GM10248 (cell line): ENCODE data around the gene SULT1A2.

Source experiments
- CTCF ChIA-PET: fragments of 300-600 bp; sonication (Branson Sonifier 250); formaldehyde crosslinking; extraction: SDS; loops from one replicate; lab custom pipeline; 2021; ENCODE audit warnings: antibody characterized with exemption; lab: Yijun Ruan, JAX
- POLR2A ChIA-PET: fragments of 350-650 bp; sonication (Branson Sonifier 250); formaldehyde crosslinking; extraction: SDS; loops from one replicate; lab custom pipeline; 2020; ENCODE audit warnings: antibody characterized with exemption; lab: Yijun Ruan, JAX
- DNase-seq: peaks from one replicate; pipeline ENCODE4 v3.0.0; 2012; ENCODE audit errors: extremely low spot score
- CTCF ChIP-seq: IDR thresholded peaks from 2 replicates; pipeline ENCODE4 v1.5.1; 2012; ENCODE audit warnings: mild to moderate bottlenecking, low read depth; ENCODE audit errors: extremely low read depth, missing control alignments, control extremely low read depth

Gene SULT1A2

DNA sequence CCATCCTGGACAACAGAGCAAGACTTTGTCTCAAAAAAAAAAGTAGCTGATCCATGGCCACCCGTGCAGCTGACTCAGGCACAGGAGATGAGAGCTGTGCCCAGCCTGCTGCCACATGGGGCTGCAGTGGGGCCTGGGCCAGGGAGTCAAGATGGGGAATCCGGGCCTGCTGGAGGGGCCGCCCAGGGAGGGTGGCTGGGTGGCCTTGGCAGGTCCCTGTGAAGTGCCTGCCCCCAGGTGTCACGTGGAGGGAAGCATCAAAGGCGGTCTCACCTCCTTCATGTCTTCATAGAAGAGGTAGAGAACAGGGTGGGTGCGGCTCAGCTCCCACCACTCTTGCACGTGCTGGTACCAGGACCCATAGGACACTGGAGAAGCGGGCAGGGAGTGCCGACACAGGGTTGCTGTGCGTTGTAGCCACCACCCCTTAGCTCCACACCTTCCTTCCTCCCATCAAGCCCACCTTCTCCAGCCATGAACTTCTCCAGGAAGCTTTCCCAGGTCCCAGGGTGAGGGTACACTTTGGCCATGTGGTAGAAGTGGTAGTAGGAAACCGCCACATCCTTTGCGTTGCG lies 3.8 kb downstream of the SULT1A2 start:
- TF ChIP-seq CTCF, result no peak
- CTCF ChIA-PET, result no interaction called here
- DNase-seq, result no peak
- POLR2A ChIA-PET, result no interaction called here

DNA sequence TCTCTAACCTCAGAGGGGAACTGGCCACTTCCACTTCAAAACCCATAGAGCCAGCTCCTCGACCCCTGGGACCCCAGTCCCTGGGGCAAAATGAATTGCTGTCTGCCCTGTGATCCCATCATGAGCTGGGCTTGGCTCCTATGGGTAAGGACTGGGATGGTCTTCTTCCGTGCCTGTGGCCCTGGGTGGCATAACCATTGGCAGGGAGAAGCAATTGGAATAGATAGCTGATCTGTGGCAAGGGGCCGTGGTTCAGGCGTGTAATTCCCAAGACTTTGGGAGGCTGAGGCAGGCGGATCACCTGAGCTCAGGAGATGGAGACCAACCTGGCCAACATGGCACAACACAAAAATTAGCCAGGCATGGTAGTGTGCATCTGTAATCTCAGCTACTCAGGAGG lies 4.3 kb downstream of the SULT1A2 start:
- CTCF ChIA-PET, result no interaction called here
- POLR2A ChIA-PET, result no interaction called here
- no peak for DNase-seq
- TF ChIP-seq CTCF, result no peak

GRCh38 chr16:28591355-28591754 lies 5.5 kb downstream of the SULT1A2 start:
- ChIA-PET CTCF (no interaction called here), POLR2A (no interaction called here)
- no peak for DNase-seq
- TF ChIP-seq CTCF, result no peak

DNA sequence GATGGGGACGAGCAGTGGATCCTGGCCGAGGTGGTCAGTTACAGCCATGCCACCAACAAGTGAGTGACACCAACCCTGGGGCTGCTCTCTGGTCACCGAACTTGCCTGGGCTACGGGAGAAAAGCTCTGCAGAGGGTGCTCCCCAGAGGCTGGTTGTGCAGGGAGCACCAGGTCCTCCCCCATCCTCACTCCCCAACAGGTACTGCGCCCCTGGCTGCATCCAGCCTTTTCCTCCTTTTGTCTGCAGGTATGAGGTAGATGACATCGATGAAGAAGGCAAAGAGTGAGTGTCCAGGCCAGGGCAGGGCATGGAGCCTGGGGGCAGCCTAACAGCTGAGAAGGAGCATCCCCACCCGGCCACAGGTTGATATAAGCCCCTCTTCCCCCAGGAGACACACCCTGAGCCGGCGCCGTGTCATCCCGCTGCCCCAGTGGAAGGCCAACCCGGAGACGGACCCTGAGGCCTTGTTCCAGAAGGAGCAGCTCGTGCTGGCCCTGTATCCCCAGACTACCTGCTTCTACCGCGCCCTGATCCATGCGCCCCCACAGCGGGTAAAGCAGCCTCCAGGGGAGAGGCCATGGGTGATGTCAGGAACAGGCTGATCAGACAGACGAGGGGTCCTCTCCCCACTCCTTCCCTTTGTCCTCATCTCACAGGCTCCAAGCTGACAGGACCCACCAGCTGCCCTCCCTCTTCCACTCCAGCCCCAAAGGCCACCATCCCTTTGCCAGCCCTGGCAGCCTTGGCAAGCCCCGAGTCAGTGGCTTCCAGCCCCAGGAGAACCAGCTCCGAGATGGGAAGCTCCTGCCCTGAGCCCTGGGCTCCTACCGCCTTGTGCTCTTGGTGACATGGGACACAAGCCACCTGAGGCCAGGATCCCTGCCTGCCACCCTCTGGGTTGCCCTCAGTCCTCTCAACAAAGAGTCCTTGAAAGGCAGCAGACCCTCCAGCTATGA lies 6.2 kb downstream of the SULT1A2 start:
- no peak for DNase-seq
- POLR2A ChIA-PET, result no interaction called here
- TF ChIP-seq CTCF, result no peak
- CTCF ChIA-PET, result no interaction called here

- POLR2A ChIA-PET, result no interaction called here
- no peak for TF ChIP-seq CTCF
- CTCF ChIA-PET, result no interaction called here
Measured at GRCh38 chr16:28589930-28590329, 6.9 kb downstream of the SULT1A2 start.

DNA sequence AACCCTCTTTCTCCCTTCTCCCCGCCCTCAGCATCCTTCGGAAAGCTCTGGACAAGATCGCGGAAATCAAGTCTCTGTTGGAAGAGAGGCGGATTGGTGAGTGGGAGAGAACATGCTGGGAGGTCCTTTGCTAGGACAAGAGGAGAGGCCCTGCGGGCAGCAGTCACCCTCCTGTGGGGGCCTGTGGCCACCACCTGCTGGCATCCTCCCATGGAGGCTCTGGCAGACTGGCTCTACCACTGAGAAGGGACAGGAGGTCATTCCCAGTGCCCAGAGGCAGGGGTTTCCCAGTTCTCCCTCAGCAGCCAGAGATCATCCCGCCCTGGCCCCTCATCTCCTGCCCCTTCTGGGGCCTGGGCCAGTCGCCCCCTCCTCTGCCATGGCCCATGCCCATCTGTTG lies 7.8 kb downstream of the SULT1A2 start:
- TF ChIP-seq CTCF, result no peak
- ChIA-PET POLR2A (no interaction called here), CTCF (no interaction called here)
- DNase-seq, result no peak

More at GRCh38 chr16:28589930-28590329, 6.9 kb downstream of the SULT1A2 start:
- DNase-seq, result no peak
